ENCODE results near the gene PPM1K.

Gene PPM1K

GRCh38 chr4:88212253-88212561, 72.2 kb downstream of the PPM1K start:
- Mint-ChIP-seq H3K36me3 (ENCODE audit: low read depth) (no peaks in the 10 kb centered on the region), H3K9me3 (no peaks in the 10 kb centered on the region), H3K27ac (no peak overlapping the region), H3K27me3 (no peaks in the 10 kb centered on the region), H3K4me3 (no peak overlapping the region), H3K4me1 (ENCODE audit: low read depth) (no peaks in the 10 kb centered on the region)

- Mint-ChIP-seq H3K27ac (no peak overlapping the region), H3K27me3 (no peaks in the 10 kb centered on the region), H3K4me1 (ENCODE audit: low read depth) (no peaks in the 10 kb centered on the region), H3K36me3 (ENCODE audit: low read depth) (no peaks in the 10 kb centered on the region), H3K4me3 (no peak overlapping the region), H3K9me3 (no peaks in the 10 kb centered on the region)
Observed at GRCh38 chr4:88211473-88212252, 72.7 kb downstream of the PPM1K start.

- Mint-ChIP-seq H3K4me1 (ENCODE audit: low read depth) (no peaks in the 10 kb centered on the region), H3K27me3 (no peaks in the 10 kb centered on the region), H3K4me3 (no peak overlapping the region), H3K36me3 (ENCODE audit: low read depth) (no peaks in the 10 kb centered on the region), H3K27ac (no peak overlapping the region), H3K9me3 (no peaks in the 10 kb centered on the region)
Observed at GRCh38 chr4:88208156-88208555, 76.2 kb downstream of the PPM1K start.
